ENCODE measurements around the gene SHMT2.

SHMT2 gene

GRCh38 chr12:57213058-57213715 lies 16.3 kb upstream of the SHMT2 start:
- no peak for TF ChIP-seq POLR2A (IDR thresholded peaks at IDR 0.05; ENCODE audit: extremely low read depth, insufficient read length)
- peak; percentile 92 for TF ChIP-seq MAX (IDR thresholded peaks at IDR 0.05; ENCODE audit: low read depth, low read length)
- peak; percentile 96 for TF ChIP-seq CTCF (IDR thresholded peaks at IDR 0.05; ENCODE audit: low read depth, low read length)
- TF ChIP-seq MYC (IDR thresholded peaks at IDR 0.05; ENCODE audit: low read depth, low read length), result peak; percentile 93
- DNase-seq (ENCODE audit: low read depth), result peak; percentile 81
- H3K4me3 ChIP-seq (ENCODE audit: low read depth, low read length), result no peak overlapping the region

- no peak for TF ChIP-seq CTCF (IDR thresholded peaks at IDR 0.05; ENCODE audit: low read depth, low read length)
- TF ChIP-seq MYC (IDR thresholded peaks at IDR 0.05; ENCODE audit: low read depth, low read length), result no peak
- TF ChIP-seq MAX (IDR thresholded peaks at IDR 0.05; ENCODE audit: low read depth, low read length), result no peak
- TF ChIP-seq POLR2A (IDR thresholded peaks at IDR 0.05; ENCODE audit: extremely low read depth, insufficient read length), result no peak
- no peak for DNase-seq (ENCODE audit: low read depth)
- H3K4me3 ChIP-seq (ENCODE audit: low read depth, low read length), result no peak overlapping the region
Observed at GRCh38 chr12:57213763-57214397, 15.6 kb upstream of the SHMT2 start.

GRCh38 chr12:57214398-57214781 lies 15.1 kb upstream of the SHMT2 start:
- TF ChIP-seq POLR2A (IDR thresholded peaks at IDR 0.05; ENCODE audit: extremely low read depth, insufficient read length), result no peak
- peak; percentile 86 for TF ChIP-seq CTCF (IDR thresholded peaks at IDR 0.05; ENCODE audit: low read depth, low read length)
- TF ChIP-seq MYC (IDR thresholded peaks at IDR 0.05; ENCODE audit: low read depth, low read length), result no peak
- no peak for TF ChIP-seq MAX (IDR thresholded peaks at IDR 0.05; ENCODE audit: low read depth, low read length)
- peak; percentile 74 for DNase-seq (ENCODE audit: low read depth)
- no peak overlapping the region for H3K4me3 ChIP-seq (ENCODE audit: low read depth, low read length)

GRCh38 chr12:57215065-57215464 lies 14.4 kb upstream of the SHMT2 start:
- H3K4me3 ChIP-seq (ENCODE audit: low read depth, low read length), result no peak overlapping the region
- no peak for DNase-seq (ENCODE audit: low read depth)

GRCh38 chr12:57215668-57216013 lies 13.9 kb upstream of the SHMT2 start:
- no peak for TF ChIP-seq CTCF (IDR thresholded peaks at IDR 0.05; ENCODE audit: low read depth, low read length)
- H3K4me3 ChIP-seq (ENCODE audit: low read depth, low read length), result no peak overlapping the region
- DNase-seq (ENCODE audit: low read depth), result peak; percentile 35

More at GRCh38 chr12:57215065-57215464, 14.4 kb upstream of the SHMT2 start:
- TF ChIP-seq POLR2A (IDR thresholded peaks at IDR 0.05; ENCODE audit: extremely low read depth, insufficient read length) (no peak), MYC (IDR thresholded peaks at IDR 0.05; ENCODE audit: low read depth, low read length) (no peak), CTCF (IDR thresholded peaks at IDR 0.05; ENCODE audit: low read depth, low read length) (no peak), MAX (IDR thresholded peaks at IDR 0.05; ENCODE audit: low read depth, low read length) (no peak)

Measured in NB4 (cell line).